PC-3 (cell line): Measurements from ENCODE around the gene BICRA. TPM values are rescaled to one million over a fixed set of nuclear protein-coding genes. Genes with fewer than 3 reads are reported as not detected.
"Not testable (repeated sequence)": the region's sequence is repeated elsewhere in the genome, so short reads cannot be mapped to it uniquely, and the experiment has no call there.

ENCODE experiments used
- ATAC-seq: fragments of 200-7000 bp; cut with Tn5 transposase; 2 replicates; pipeline ENCODE4 v1.9.1; 2020; ENCODE audit warnings: mild to moderate bottlenecking, moderate library complexity
- BruUV-seq: library from RNA; stranded (reverse); fragments of 400-500 nt; replicated peaks from 2 replicates; lab custom pipeline; 2021; lab: Mats Ljungman, UMichigan
- CTCF ChIA-PET: fragments of 300-600 bp; sonication (Branson Sonifier 250); formaldehyde crosslinking; loops from one replicate; lab custom pipeline; 2022; ENCODE audit warnings: antibody characterized with exemption; lab: Charles Lee
- POLR2A ChIA-PET: fragments of 300-600 bp; sonication (Branson Sonifier 250); formaldehyde crosslinking; loops from one replicate; lab custom pipeline; 2022; ENCODE audit warnings: antibody characterized with exemption; ENCODE audit not compliant: unreplicated experiment; lab: Charles Lee
- DNase-seq: peaks from one replicate; pipeline ENCODE4 v3.0.0-alpha.2; 2015
- H2AFZ ChIP-seq: fragments of 300-600 bp; sonication (generic); 2 replicates; pipeline ENCODE4 v1.6.0; 2016; ENCODE audit warnings: antibody characterized with exemption, low read length
- H3F3A ChIP-seq: fragments of 300-600 bp; sonication (generic); one replicate; pipeline ENCODE4 v1.6.0; 2017; ENCODE audit warnings: antibody characterized with exemption, low read length, control low read depth, mild to moderate bottlenecking; ENCODE audit not compliant: unreplicated experiment
- H3K27ac ChIP-seq: fragments of 300-600 bp; sonication (generic); 2 replicates; pipeline ENCODE4 v1.5.1; 2016; ENCODE audit warnings: mild to moderate bottlenecking, low read length
- H3K27me3 ChIP-seq: fragments of 300-600 bp; sonication (generic); 2 replicates; pipeline ENCODE4 v1.6.1; 2016; ENCODE audit warnings: low read length, mixed read lengths
- H3K36me3 ChIP-seq: fragments of 300-600 bp; sonication (generic); 2 replicates; pipeline ENCODE4 v1.6.1; 2016; ENCODE audit warnings: low read depth, mixed run types, low read length, mixed read lengths
- H3K4me1 ChIP-seq: fragments of 300-600 bp; sonication (generic); 2 replicates; pipeline ENCODE4 v1.5.1; 2016; ENCODE audit warnings: low read length; ENCODE audit not compliant: insufficient read depth
- H3K4me2 ChIP-seq: fragments of 300-600 bp; sonication (generic); 2 replicates; pipeline ENCODE4 v1.6.0; 2016; ENCODE audit warnings: low read length
- H3K4me3 ChIP-seq: fragments of 300-600 bp; sonication (generic); 2 replicates; pipeline ENCODE4 v1.5.1; 2016; ENCODE audit warnings: mild to moderate bottlenecking, low read length, mixed read lengths
- H3K79me2 ChIP-seq: fragments of 300-600 bp; sonication (generic); 2 replicates; pipeline ENCODE4 v1.6.1; 2017; ENCODE audit warnings: low read length, mixed read lengths
- H3K9ac ChIP-seq: fragments of 300-600 bp; sonication (generic); 2 replicates; pipeline ENCODE4 v1.6.0; 2016; ENCODE audit warnings: mild to moderate bottlenecking, low read length
- H3K9me2 ChIP-seq: fragments of 300-600 bp; sonication (generic); replicated peaks from 2 replicates; pipeline ENCODE4 v1.6.1; 2016; ENCODE audit warnings: mixed run types, low read length, mixed read lengths
- H3K9me3 ChIP-seq: fragments of 300-600 bp; sonication (generic); 2 replicates; pipeline ENCODE4 v1.6.1; 2016; ENCODE audit warnings: low read length, mixed read lengths
- H4K20me1 ChIP-seq: fragments of 300-600 bp; sonication (generic); 2 replicates; pipeline ENCODE4 v1.6.1; 2016; ENCODE audit warnings: low read length, mixed read lengths
- CTCF ChIP-seq: fragments of 300-600 bp; sonication (generic); conservative IDR thresholded peaks from 2 replicates; pipeline ENCODE4 v1.5.1; 2017; ENCODE audit warnings: antibody characterized with exemption, low read depth, mild to moderate bottlenecking, low read length
- EZH2 ChIP-seq: fragments of 300-600 bp; sonication (generic); IDR thresholded peaks from one replicate; pipeline ENCODE4 v1.6.1; 2017; ENCODE audit warnings: antibody characterized with exemption, mild to moderate bottlenecking, low read length; ENCODE audit not compliant: unreplicated experiment
- EZH2phosphoT487 ChIP-seq: fragments of 300-600 bp; sonication (generic); IDR thresholded peaks from 2 replicates; pipeline ENCODE4 v1.6.1; 2018; ENCODE audit warnings: mild to moderate bottlenecking, antibody characterized with exemption, low read length, borderline replicate concordance
- intact Hi-C: fragments of 100-400 bp; cut with micrococcal nuclease; formaldehyde crosslinking; loops from 2 replicates; pipeline ENCODE4 v1.9.0; 2023
- total RNA-seq: library from RNA; depleted of rRNA; stranded (reverse); fragments of >200 nt; gene quantifications from 2 replicates; pipeline ENCODE4 v1.2.3, GENCODE V29; 2014

BICRA gene
- total RNA-seq, 1 experiment from 2014 or later: 1.2 TPM

- ATAC-seq (no peak), DNase-seq (no peak)
- intact Hi-C loops: loop anchor here (5.0 kb wide), 1 partner anchor 159 kb away; no protein-coding TSS in a partner anchor
- Histone ChIP-seq H2AFZ (no peak overlapping the region), H3F3A (peaks cover 6% of the 10 kb centered on the region), H3K4me1 (peaks cover 16% of the 10 kb centered on the region), H3K4me3 (no peak overlapping the region), H3K27me3 (no peaks in the 10 kb centered on the region), H3K36me3 (no peaks in the 10 kb centered on the region), H3K27ac (no peak overlapping the region), H3K9me3 (no peaks in the 10 kb centered on the region), H3K9me2 (no peaks in the 10 kb centered on the region), H3K4me2 (no peak overlapping the region), H4K20me1 (no peaks in the 10 kb centered on the region), H3K9ac (no peak overlapping the region), H3K79me2 (no peaks in the 10 kb centered on the region)
- BruUV-seq: no TSS peak
- CTCF ChIA-PET: no interaction called here
- TF ChIP-seq EZH2phosphoT487 (no peak), EZH2 (no peak), CTCF (no peak)
- POLR2A ChIA-PET: no interaction called here
Observed at GRCh38 chr19:47595944-47596343, 13.0 kb upstream of the BICRA start.

- peak; percentile 94 for DNase-seq
- POLR2A ChIA-PET: no interaction called here
- no peaks in the 10 kb centered on the region for H3K79me2 ChIP-seq
Observed at GRCh38 chr19:47598407-47599349, 10.3 kb upstream of the BICRA start.

GRCh38 chr19:47599671-47600245, 9.2 kb upstream of the BICRA start:
- ATAC-seq, POLR2A ChIA-PET, H3F3A ChIP-seq: not testable (repeated sequence)

More at GRCh38 chr19:47598407-47599349, 10.3 kb upstream of the BICRA start:
- H3K27me3 ChIP-seq: no peaks in the 10 kb centered on the region
- H3K27ac ChIP-seq: peak overlapping the region; percentile 91
- H3F3A ChIP-seq: peaks cover 6% of the 10 kb centered on the region
- H3K4me2 ChIP-seq: peak overlapping the region; percentile 92
- H3K9me3 ChIP-seq: no peaks in the 10 kb centered on the region
- H3K9ac ChIP-seq: peak overlapping the region; percentile 67
- peak; percentile 58 for ATAC-seq
- peak overlapping the region; percentile 76 for H3K4me3 ChIP-seq
- peak overlapping the region; percentile 88 for H2AFZ ChIP-seq
- intact Hi-C loops: loop anchor here (2.0 to 5.0 kb wide), 2 partner anchors 144 to 161 kb away; no protein-coding TSS in a partner anchor
- no TSS peak for BruUV-seq
- H3K36me3 ChIP-seq: no peaks in the 10 kb centered on the region
- peaks cover 24% of the 10 kb centered on the region for H3K4me1 ChIP-seq
- H3K9me2 ChIP-seq: no peaks in the 10 kb centered on the region
- CTCF ChIA-PET: interaction anchor here (1.1 kb wide), 1 partner anchor 83 kb away, joined by 10 read pairs; the partner anchor contains the start of gene NAPA
- TF ChIP-seq CTCF (no peak), EZH2 (no peak), EZH2phosphoT487 (no peak)
- H4K20me1 ChIP-seq: no peaks in the 10 kb centered on the region

More at GRCh38 chr19:47599671-47600245, 9.2 kb upstream of the BICRA start:
- not testable (repeated sequence) for DNase-seq, H3K9me2 ChIP-seq, H4K20me1 ChIP-seq, H3K9me3 ChIP-seq, H3K36me3 ChIP-seq, H3K27me3 ChIP-seq, H3K79me2 ChIP-seq
- H3K4me1 ChIP-seq: peaks cover 24% of the 10 kb centered on the region
- H3K9ac ChIP-seq: peak overlapping the region; percentile 67
- TSS peak; percentile 67 for BruUV-seq
- intact Hi-C loops: loop anchor here (1.0 to 10.0 kb wide), 7 partner anchors 9 to 162 kb away; partner anchors contain the start of gene NAPA
- H3K4me2 ChIP-seq: peak overlapping the region; percentile 92
- H2AFZ ChIP-seq: peak overlapping the region; percentile 29; the same call in 1 of the 2 replicates
- H3K4me3 ChIP-seq: peak overlapping the region; percentile 76
- CTCF ChIA-PET: interaction anchor here (0.5 to 2.1 kb wide), 2 partner anchors 49 to 85 kb away, joined by 6 to 8 read pairs; partner anchors contain the start of gene NAPA
- peak overlapping the region; percentile 91 for H3K27ac ChIP-seq
